HepG2 (cell line): Measurements from ENCODE around the gene SMURF2. TPM values are rescaled to one million over a fixed set of nuclear protein-coding genes. Genes with fewer than 3 reads are reported as not detected.

Experiments used
- CENPT ChIP-seq: sonication (generic); formaldehyde crosslinking; IDR thresholded peaks from 2 replicates; pipeline ENCODE4 v1.8.0; 2022; ENCODE audit warnings: low read depth, mild to moderate bottlenecking, moderate library complexity, missing genetic modification reagents
- ZBTB7B ChIP-seq: sonication (generic); formaldehyde crosslinking; IDR thresholded peaks from 2 replicates; pipeline ENCODE4 v1.4.0; 2020; ENCODE audit warnings: missing genetic modification reagents
- ZNF562 ChIP-seq: sonication (generic); formaldehyde crosslinking; IDR thresholded peaks from 2 replicates; pipeline ENCODE4 v1.8.0; 2022; ENCODE audit warnings: missing genetic modification reagents, borderline replicate concordance
- polyA plus RNA-seq, 8 experiments: library from polyadenylated mRNA; depleted of rRNA in 3 of 8; stranded (reverse) in 7 of 8; unstranded in 1 of 8; fragments of >200 nt; fragmentation: Illumina TruSeq in 4 of 8; extraction: Trizol in 4 of 8; gene quantifications; 2 replicates each; pipeline versions ENCODE4 v1.2.1 to v1.2.3, GENCODE V29; 2011 to 2016; ENCODE audit warnings: low read depth in 4 of 8, missing spikeins in 1 of 8, mixed read lengths in 1 of 8; ENCODE audit not compliant: insufficient read depth in 1 of 8
- total RNA-seq, 5 experiments: library from RNA; depleted of rRNA; stranded (reverse); fragments of >200 nt; fragmentation: Illumina TruSeq; extraction: Trizol; gene quantifications; 2 replicates each; pipeline ENCODE4 v1.2.3, GENCODE V29; 2016; ENCODE audit warnings: low read depth in 1 of 5
- TF ChIP-seq, protein P1 (sequence below), 2 experiments: sonication (generic) in 1 of 2; formaldehyde crosslinking in 1 of 2; IDR thresholded peaks; 2 replicates each; pipeline versions ENCODE4 v1.6.1 to v1.9.0; 2014 to 2022; ENCODE audit warnings: antibody characterized with exemption in 1 of 2, borderline replicate concordance in 1 of 2, inconsistent platforms in 1 of 2, low read depth in 1 of 2, missing genetic modification reagents in 1 of 2
- TF ChIP-seq, protein P2 (sequence below): IDR thresholded peaks from 2 replicates; pipeline ENCODE4 v1.6.1; 2016; ENCODE audit warnings: mild to moderate bottlenecking
- TF ChIP-seq, protein P3 (sequence below): IDR thresholded peaks from 2 replicates; pipeline ENCODE4 v1.6.1; 2016; ENCODE audit warnings: mild to moderate bottlenecking, missing biosample characterization, missing genetic modification reagents

Gene SMURF2
- total and polyA plus RNA-seq, 2 of the 13 experiments (the other 11 are each of a cell fraction or from before 2014, with no cell fraction given): 14.9 to 24.3 TPM

DNA sequence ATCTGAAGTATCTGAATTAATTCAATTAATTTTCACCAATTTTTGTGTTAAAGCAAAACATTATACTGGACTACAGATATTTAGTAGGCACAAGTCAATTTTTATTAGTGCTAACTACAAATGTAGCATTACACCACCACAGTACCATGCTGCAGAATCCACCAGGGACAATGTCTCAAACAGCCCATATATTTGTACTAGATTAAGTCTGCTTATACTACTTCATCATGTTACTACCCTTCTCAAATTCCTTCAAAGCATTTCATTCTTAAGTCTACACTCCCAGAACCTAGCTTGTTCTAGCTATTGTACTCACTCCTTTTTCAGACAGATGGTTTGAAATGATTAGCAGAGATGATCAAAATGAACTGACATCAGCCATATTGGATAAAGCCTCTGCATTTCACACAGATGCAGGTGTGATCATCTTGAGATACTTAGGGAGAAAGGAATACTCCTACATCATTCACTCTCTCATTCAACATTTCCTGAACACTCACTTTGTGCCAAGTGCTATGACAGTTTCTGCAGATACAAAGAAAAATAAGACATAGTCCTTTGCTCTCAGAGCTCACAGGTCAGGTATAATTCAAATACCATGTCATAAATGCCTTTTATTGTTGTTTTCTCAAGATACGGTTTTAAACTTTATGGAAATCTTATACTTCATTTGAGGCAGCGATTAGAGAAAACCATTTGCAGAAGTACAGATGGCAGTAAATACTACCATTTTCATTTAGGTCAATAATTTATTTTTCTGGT is 47.7 kb downstream of the SMURF2 start (continued):
- TF ChIP-seq, protein P1, sequence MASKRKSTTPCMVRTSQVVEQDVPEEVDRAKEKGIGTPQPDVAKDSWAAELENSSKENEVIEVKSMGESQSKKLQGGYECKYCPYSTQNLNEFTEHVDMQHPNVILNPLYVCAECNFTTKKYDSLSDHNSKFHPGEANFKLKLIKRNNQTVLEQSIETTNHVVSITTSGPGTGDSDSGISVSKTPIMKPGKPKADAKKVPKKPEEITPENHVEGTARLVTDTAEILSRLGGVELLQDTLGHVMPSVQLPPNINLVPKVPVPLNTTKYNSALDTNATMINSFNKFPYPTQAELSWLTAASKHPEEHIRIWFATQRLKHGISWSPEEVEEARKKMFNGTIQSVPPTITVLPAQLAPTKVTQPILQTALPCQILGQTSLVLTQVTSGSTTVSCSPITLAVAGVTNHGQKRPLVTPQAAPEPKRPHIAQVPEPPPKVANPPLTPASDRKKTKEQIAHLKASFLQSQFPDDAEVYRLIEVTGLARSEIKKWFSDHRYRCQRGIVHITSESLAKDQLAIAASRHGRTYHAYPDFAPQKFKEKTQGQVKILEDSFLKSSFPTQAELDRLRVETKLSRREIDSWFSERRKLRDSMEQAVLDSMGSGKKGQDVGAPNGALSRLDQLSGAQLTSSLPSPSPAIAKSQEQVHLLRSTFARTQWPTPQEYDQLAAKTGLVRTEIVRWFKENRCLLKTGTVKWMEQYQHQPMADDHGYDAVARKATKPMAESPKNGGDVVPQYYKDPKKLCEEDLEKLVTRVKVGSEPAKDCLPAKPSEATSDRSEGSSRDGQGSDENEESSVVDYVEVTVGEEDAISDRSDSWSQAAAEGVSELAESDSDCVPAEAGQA (IDR thresholded peaks at IDR 0.05; ENCODE audit: low read depth): no peak
- TF ChIP-seq, protein P1 (CRISPR knock-in tag; IDR thresholded peaks at IDR 0.05; ENCODE audit: borderline replicate concordance): no peak
- TF ChIP-seq, protein P2, sequence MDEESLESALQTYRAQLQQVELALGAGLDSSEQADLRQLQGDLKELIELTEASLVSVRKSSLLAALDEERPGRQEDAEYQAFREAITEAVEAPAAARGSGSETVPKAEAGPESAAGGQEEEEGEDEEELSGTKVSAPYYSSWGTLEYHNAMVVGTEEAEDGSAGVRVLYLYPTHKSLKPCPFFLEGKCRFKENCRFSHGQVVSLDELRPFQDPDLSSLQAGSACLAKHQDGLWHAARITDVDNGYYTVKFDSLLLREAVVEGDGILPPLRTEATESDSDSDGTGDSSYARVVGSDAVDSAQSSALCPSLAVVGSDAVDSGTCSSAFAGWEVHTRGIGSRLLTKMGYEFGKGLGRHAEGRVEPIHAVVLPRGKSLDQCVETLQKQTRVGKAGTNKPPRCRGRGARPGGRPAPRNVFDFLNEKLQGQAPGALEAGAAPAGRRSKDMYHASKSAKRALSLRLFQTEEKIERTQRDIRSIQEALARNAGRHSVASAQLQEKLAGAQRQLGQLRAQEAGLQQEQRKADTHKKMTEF (CRISPR knock-in tag): no peak
- TF ChIP-seq ZNF562 (CRISPR knock-in tag) (no peak), CENPT (CRISPR knock-in tag) (no peak), ZBTB7B (CRISPR knock-in tag) (no peak)
- TF ChIP-seq, protein P3, sequence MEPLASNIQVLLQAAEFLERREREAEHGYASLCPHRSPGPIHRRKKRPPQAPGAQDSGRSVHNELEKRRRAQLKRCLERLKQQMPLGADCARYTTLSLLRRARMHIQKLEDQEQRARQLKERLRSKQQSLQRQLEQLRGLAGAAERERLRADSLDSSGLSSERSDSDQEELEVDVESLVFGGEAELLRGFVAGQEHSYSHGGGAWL (CRISPR knock-in tag): no peak
